HFF-Myc (cell line): ENCODE data around the gene CPB2.

Source experiments
- DNase-seq: peaks from one replicate; pipeline ENCODE4 v3.0.0-alpha.2; 2011; ENCODE audit warnings: low read depth; ENCODE audit errors: extremely low read depth
- H3K4me3 ChIP-seq: replicated peaks from 2 replicates; pipeline ENCODE4 v1.5.1; 2011; ENCODE audit warnings: low read depth, mild to moderate bottlenecking, control low read depth, low read length
- CTCF ChIP-seq: IDR thresholded peaks from 2 replicates; pipeline ENCODE4 v1.5.1; 2012; ENCODE audit warnings: mild to moderate bottlenecking, low read depth, low read length, control low read depth; ENCODE audit errors: missing control alignments

Gene CPB2

GRCh38 chr13:46059405-46059804 lies 45.4 kb downstream of the CPB2 start:
- no peak for TF ChIP-seq CTCF
- no peak overlapping the region for H3K4me3 ChIP-seq
- no peak for DNase-seq

DNA sequence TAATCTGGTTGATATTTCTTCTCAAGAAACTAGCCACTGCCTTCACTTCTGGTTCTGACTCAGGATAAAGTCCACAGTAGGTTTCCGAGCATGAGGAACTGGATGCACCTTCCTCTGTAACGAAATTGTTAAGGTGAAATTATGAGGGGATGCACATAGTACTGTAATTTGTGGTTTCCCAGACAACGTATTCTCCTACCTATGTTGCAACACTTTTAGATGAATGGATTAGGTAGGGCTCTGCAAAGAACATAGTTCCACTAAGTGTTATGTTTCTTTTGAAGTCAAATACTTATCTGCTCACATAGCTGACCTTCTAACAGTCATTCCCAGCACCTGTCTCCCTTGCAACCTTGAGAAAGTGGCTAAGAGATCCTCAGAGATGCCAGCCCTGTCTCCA lies 46.6 kb downstream of the CPB2 start:
- DNase-seq: no peak
- H3K4me3 ChIP-seq: no peak overlapping the region

DNA sequence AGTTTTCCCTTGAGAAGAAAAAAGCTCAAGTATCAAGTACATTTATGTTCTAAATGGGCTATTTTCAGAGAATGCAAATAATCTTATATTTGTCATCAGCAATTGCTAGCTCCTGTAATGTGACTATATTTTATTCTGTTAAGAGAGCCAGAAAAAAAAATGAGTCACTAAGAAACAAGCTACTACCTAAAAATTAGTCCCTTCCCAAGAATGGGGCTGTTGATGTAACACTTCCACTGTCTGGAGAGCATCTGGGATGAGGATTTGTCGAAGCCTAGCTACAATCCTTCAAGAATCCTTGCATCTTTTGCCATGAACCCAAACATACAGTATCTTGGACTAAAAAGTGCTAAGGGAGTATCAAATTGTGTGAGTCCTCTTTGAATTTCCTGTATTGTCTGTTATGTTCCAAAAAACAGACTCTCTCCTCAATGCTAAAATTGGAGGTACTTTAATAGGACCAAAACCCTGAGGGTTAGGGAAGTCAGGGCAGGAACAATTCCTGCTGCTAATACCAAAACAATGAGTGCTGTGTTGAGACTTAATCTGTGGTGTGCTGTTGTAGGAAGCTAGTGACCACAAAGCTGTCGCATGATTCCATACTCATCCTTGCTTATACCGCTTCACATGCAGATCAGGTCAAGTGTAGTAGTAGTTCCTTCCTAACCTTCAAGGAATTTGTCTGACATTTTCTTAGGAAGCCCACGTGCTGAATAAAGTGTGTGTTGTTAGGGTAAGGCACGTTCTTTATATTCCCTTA lies 47.4 kb downstream of the CPB2 start:
- TF ChIP-seq CTCF: no peak
- DNase-seq: no peak
- H3K4me3 ChIP-seq: no peak overlapping the region

More for the DNA sequence above, 46.6 kb downstream of the CPB2 start:
- TF ChIP-seq CTCF: no peak

- no peak for TF ChIP-seq CTCF
- no peak for DNase-seq
- peak overlapping the region; percentile 65 for H3K4me3 ChIP-seq
These were observed 51.4 kb downstream of the CPB2 start for GRCh38 chr13:46053162-46054012.

GRCh38 chr13:46052319-46053161 lies 52.3 kb downstream of the CPB2 start, which contains the start of gene ZC3H13:
Gene ZC3H13 (minus strand): TSS chr13:46052746. CDS start chr13:46045507, 7,239 bp downstream.
- peak; percentile 28 for TF ChIP-seq CTCF
- peak within 1 kb of the TSS; percentile 65 for H3K4me3 ChIP-seq
- peak; percentile 87 for DNase-seq

DNA sequence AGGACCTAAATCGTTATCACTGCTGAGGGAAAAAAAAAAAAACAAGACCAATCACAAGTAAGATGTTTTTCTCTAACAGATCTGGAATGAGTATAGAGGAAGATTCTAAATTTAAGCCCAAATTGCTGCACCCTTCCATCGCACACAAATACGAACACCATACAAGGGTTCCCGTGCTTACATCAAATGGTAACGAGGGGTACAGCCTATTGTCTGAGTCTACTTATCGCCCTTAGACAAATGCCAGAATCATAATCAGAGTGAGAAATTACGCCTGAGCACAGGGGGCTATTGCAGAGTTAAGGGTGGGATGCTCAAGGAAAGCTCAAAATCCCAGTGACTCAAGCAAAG lies 52.9 kb downstream of the CPB2 start:
- no peak for DNase-seq
- H3K4me3 ChIP-seq: peak overlapping the region; percentile 65
- no peak for TF ChIP-seq CTCF
